WERI-Rb-1 (cell line): Measurements from ENCODE around the gene OSCP1.
A peak's percentile ranks its signal among the peaks of the same experiment; 100 is the strongest.

Experiments used
- DNase-seq: peaks from one replicate; pipeline ENCODE4 v3.0.0-alpha.2; 2020
- H3K27ac ChIP-seq: fragments of 250-450 bp; sonication (Bioruptor Pico); 2 replicates; pipeline ENCODE4 v1.5.1; 2020; ENCODE audit warnings: mild to moderate bottlenecking, moderate library complexity
- H3K27me3 ChIP-seq: fragments of 250-450 bp; sonication (Bioruptor Pico); 2 replicates; pipeline ENCODE4 v1.5.1; 2021; ENCODE audit warnings: mild to moderate bottlenecking, low read depth, moderate library complexity; ENCODE audit not compliant: insufficient read depth, severe bottlenecking
- H3K36me3 ChIP-seq: fragments of 250-450 bp; sonication (Bioruptor Pico); 2 replicates; pipeline ENCODE4 v1.5.1; 2020; ENCODE audit warnings: mild to moderate bottlenecking, moderate library complexity
- H3K4me3 ChIP-seq: 2 replicates; pipeline ENCODE4 v1.5.1; 2011; ENCODE audit warnings: low read depth, mild to moderate bottlenecking, control low read depth, low read length
- H3K9me3 ChIP-seq: fragments of 250-450 bp; sonication (Bioruptor Pico); 2 replicates; pipeline ENCODE4 v1.5.1; 2021; ENCODE audit warnings: mild to moderate bottlenecking, moderate library complexity; ENCODE audit not compliant: severe bottlenecking
- TF ChIP-seq, protein P1 (sequence below): IDR thresholded peaks from 2 replicates; pipeline ENCODE4 v1.5.1; 2011; ENCODE audit warnings: low read depth, mild to moderate bottlenecking, control low read depth, inconsistent platforms, low read length

OSCP1 gene

GRCh38 chr1:36464605-36465393 is 14.5 kb upstream of the OSCP1 start:
- peaks cover 33% of the 10 kb centered on the region for H3K36me3 ChIP-seq
- H3K9me3 ChIP-seq, result no peaks in the 10 kb centered on the region
- TF ChIP-seq, protein P1, sequence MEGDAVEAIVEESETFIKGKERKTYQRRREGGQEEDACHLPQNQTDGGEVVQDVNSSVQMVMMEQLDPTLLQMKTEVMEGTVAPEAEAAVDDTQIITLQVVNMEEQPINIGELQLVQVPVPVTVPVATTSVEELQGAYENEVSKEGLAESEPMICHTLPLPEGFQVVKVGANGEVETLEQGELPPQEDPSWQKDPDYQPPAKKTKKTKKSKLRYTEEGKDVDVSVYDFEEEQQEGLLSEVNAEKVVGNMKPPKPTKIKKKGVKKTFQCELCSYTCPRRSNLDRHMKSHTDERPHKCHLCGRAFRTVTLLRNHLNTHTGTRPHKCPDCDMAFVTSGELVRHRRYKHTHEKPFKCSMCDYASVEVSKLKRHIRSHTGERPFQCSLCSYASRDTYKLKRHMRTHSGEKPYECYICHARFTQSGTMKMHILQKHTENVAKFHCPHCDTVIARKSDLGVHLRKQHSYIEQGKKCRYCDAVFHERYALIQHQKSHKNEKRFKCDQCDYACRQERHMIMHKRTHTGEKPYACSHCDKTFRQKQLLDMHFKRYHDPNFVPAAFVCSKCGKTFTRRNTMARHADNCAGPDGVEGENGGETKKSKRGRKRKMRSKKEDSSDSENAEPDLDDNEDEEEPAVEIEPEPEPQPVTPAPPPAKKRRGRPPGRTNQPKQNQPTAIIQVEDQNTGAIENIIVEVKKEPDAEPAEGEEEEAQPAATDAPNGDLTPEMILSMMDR, result no peak
- no peaks in the 10 kb centered on the region for H3K27me3 ChIP-seq
- DNase-seq, result no peak
- peak overlapping the region; percentile 88 for H3K4me3 ChIP-seq
- H3K27ac ChIP-seq, result peak overlapping the region; percentile 90

GRCh38 chr1:36463803-36464604 is 13.8 kb upstream of the OSCP1 start, which contains the start of gene MRPS15:
TSS of gene MRPS15 (minus strand) at chr1:36464384. CDS start at chr1:36464275, 109 bp downstream.
- Histone ChIP-seq H3K4me3 (peak within 1 kb of the TSS; percentile 88), H3K27me3 (no peaks in the 10 kb centered on the region), H3K27ac (peak within 1 kb of the TSS; percentile 90), H3K36me3 (peaks cover 37% of the 10 kb centered on the region), H3K9me3 (no peaks in the 10 kb centered on the region)
- TF ChIP-seq, protein P1, result no peak
- DNase-seq, result peak; percentile 93

GRCh38 chr1:36463463-36463802 is 13.2 kb upstream of the OSCP1 start:
- TF ChIP-seq, protein P1, result no peak
- Histone ChIP-seq H3K36me3 (peaks cover 43% of the 10 kb centered on the region), H3K27ac (peak overlapping the region; percentile 90), H3K4me3 (peak overlapping the region; percentile 88), H3K27me3 (no peaks in the 10 kb centered on the region), H3K9me3 (no peaks in the 10 kb centered on the region)
- no peak for DNase-seq

- H3K9me3 ChIP-seq, result no peaks in the 10 kb centered on the region
- H3K27me3 ChIP-seq, result no peaks in the 10 kb centered on the region
- no peak overlapping the region for H3K27ac ChIP-seq
- H3K36me3 ChIP-seq, result peaks cover 80% of the 10 kb centered on the region
- H3K4me3 ChIP-seq, result no peak overlapping the region
- DNase-seq, result no peak
- TF ChIP-seq, protein P1, result no peak
Observed at GRCh38 chr1:36458910-36459309, 8.7 kb upstream of the OSCP1 start.

DNA sequence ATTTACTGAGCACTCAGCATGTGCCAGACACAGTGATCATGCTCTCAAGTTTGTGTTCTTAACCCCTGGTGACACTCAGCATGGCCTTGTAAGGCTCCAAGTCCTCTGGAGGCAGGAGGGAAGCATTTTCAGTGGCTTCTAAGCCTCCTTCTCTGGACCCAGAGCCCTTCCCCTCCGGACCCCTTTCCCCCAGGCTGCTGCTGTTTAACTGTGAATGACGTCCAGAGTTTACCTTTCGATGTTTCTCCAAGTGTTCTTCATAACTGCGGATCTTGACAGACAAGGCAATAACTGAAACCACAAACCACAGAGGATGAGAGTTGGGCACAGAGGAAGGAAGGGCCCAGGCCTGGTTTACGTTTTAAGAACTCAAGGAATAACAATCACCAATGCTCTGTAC is 7.4 kb upstream of the OSCP1 start:
- Histone ChIP-seq H3K4me3 (no peak overlapping the region), H3K27ac (no peak overlapping the region), H3K9me3 (no peaks in the 10 kb centered on the region), H3K36me3 (peaks cover 79% of the 10 kb centered on the region), H3K27me3 (no peaks in the 10 kb centered on the region)
- TF ChIP-seq, protein P1, result no peak
- DNase-seq, result no peak
